HUES48 (cell line): Measurements from ENCODE around the gene CTNND2.
A peak's percentile ranks its signal among the peaks of the same experiment; 100 is the strongest.
"Not testable (repeated sequence)": the region's sequence is repeated elsewhere in the genome, so short reads cannot be mapped to it uniquely, and the experiment has no call there.

ENCODE experiments used
- H3K27ac ChIP-seq: one replicate; pipeline ENCODE4 v1.7.0; 2013; ENCODE audit warnings: low read depth, low read length, inconsistent platforms
- H3K27me3 ChIP-seq: 2 replicates; pipeline ENCODE4 v1.6.1; 2013; ENCODE audit warnings: mild to moderate bottlenecking, low read length; ENCODE audit not compliant: control insufficient read depth, insufficient read depth
- H3K36me3 ChIP-seq: 2 replicates; pipeline ENCODE4 v1.6.1; 2013; ENCODE audit warnings: low read length; ENCODE audit not compliant: control insufficient read depth, insufficient read depth
- H3K4me1 ChIP-seq: 2 replicates; pipeline ENCODE4 v1.6.1; 2013; ENCODE audit warnings: mild to moderate bottlenecking, low read length; ENCODE audit not compliant: control insufficient read depth, insufficient read depth
- H3K4me3 ChIP-seq: 2 replicates; pipeline ENCODE4 v1.5.1; 2013; ENCODE audit warnings: mild to moderate bottlenecking, low read depth, low read length
- H3K9ac ChIP-seq: 2 replicates; pipeline ENCODE4 v1.6.1; 2013; ENCODE audit warnings: mild to moderate bottlenecking, low read depth, low read length, moderate library complexity
- H3K9me3 ChIP-seq: 2 replicates; pipeline ENCODE4 v1.6.1; 2013; ENCODE audit warnings: low read length; ENCODE audit not compliant: control insufficient read depth, insufficient read depth

Gene CTNND2

GRCh38 chr5:11104210-11104609, 800.0 kb downstream of the CTNND2 start:
- Histone ChIP-seq H3K4me1 (peaks cover 7% of the 10 kb centered on the region; the same call in 1 of the 2 replicates), H3K36me3 (no peaks in the 10 kb centered on the region), H3K9ac (no peak overlapping the region), H3K27me3 (no peaks in the 10 kb centered on the region), H3K4me3 (no peak overlapping the region), H3K27ac (no peak overlapping the region), H3K9me3 (no peaks in the 10 kb centered on the region)

GRCh38 chr5:11084111-11084510, 820.1 kb downstream of the CTNND2 start:
- Histone ChIP-seq H3K27ac (no peak overlapping the region), H3K4me3 (no peak overlapping the region), H3K9ac (no peak overlapping the region), H3K27me3 (no peaks in the 10 kb centered on the region), H3K36me3 (no peaks in the 10 kb centered on the region), H3K9me3 (0 out of 2 replicates have a peak, but pooled peaks cover 8% of the 10 kb centered on the region), H3K4me1 (no peaks in the 10 kb centered on the region)

GRCh38 chr5:11082404-11082945, 821.8 kb downstream of the CTNND2 start:
- Histone ChIP-seq H3K9ac (no peak overlapping the region), H3K4me1 (no peaks in the 10 kb centered on the region), H3K36me3 (no peaks in the 10 kb centered on the region), H3K27ac (no peak overlapping the region), H3K9me3 (0 out of 2 replicates have a peak, but pooled peaks cover 3% of the 10 kb centered on the region), H3K4me3 (no peak overlapping the region), H3K27me3 (no peaks in the 10 kb centered on the region)

- no peaks in the 10 kb centered on the region for H3K4me1 ChIP-seq
- no peak overlapping the region for H3K27ac ChIP-seq
- H3K27me3 ChIP-seq, result no peaks in the 10 kb centered on the region
- no peaks in the 10 kb centered on the region for H3K36me3 ChIP-seq
- H3K9me3 ChIP-seq, result no peaks in the 10 kb centered on the region
- H3K4me3 ChIP-seq, result no peak overlapping the region
- no peak overlapping the region for H3K9ac ChIP-seq
These were observed 827.2 kb downstream of the CTNND2 start for GRCh38 chr5:11076945-11077613.

- H3K27me3 ChIP-seq, result no peaks in the 10 kb centered on the region
- H3K36me3 ChIP-seq, result no peaks in the 10 kb centered on the region
- no peak overlapping the region for H3K9ac ChIP-seq
- H3K4me1 ChIP-seq, result no peaks in the 10 kb centered on the region
- no peaks in the 10 kb centered on the region for H3K9me3 ChIP-seq
- H3K27ac ChIP-seq, result no peak overlapping the region
- H3K4me3 ChIP-seq, result no peak overlapping the region
These were observed 829.0 kb downstream of the CTNND2 start for GRCh38 chr5:11075035-11075805.

- Histone ChIP-seq H3K4me1 (peaks cover 6% of the 10 kb centered on the region; the same call in 1 of the 2 replicates), H3K36me3 (no peaks in the 10 kb centered on the region), H3K27me3 (no peaks in the 10 kb centered on the region), H3K9me3 (no peaks in the 10 kb centered on the region), H3K9ac (no peak overlapping the region), H3K27ac (no peak overlapping the region), H3K4me3 (no peak overlapping the region)
These were observed 831.7 kb downstream of the CTNND2 start for GRCh38 chr5:11072568-11072967.

- H3K27ac ChIP-seq, result no peak overlapping the region
- H3K36me3 ChIP-seq, result no peaks in the 10 kb centered on the region
- no peaks in the 10 kb centered on the region for H3K27me3 ChIP-seq
- peaks cover 6% of the 10 kb centered on the region; the same call in 1 of the 2 replicates for H3K4me1 ChIP-seq
- H3K9ac ChIP-seq, result no peak overlapping the region
- no peak overlapping the region for H3K4me3 ChIP-seq
- H3K9me3 ChIP-seq, result no peaks in the 10 kb centered on the region
These were observed 832.2 kb downstream of the CTNND2 start for GRCh38 chr5:11072076-11072475.

- Histone ChIP-seq H3K4me1 (peaks cover 20% of the 10 kb centered on the region), H3K36me3 (no peaks in the 10 kb centered on the region), H3K9me3 (no peaks in the 10 kb centered on the region), H3K4me3 (no peak overlapping the region), H3K9ac (no peak overlapping the region), H3K27ac (no peak overlapping the region), H3K27me3 (no peaks in the 10 kb centered on the region)
These were observed 835.2 kb downstream of the CTNND2 start for GRCh38 chr5:11069041-11069440.

GRCh38 chr5:11065723-11066122, 838.5 kb downstream of the CTNND2 start:
- not testable (repeated sequence) for H3K27me3 ChIP-seq, H3K9me3 ChIP-seq, H3K36me3 ChIP-seq, H3K4me3 ChIP-seq, H3K9ac ChIP-seq
- peak overlapping the region; percentile 74 for H3K27ac ChIP-seq
- H3K4me1 ChIP-seq, result peaks cover 20% of the 10 kb centered on the region

- no peaks in the 10 kb centered on the region for H3K27me3 ChIP-seq
- no peaks in the 10 kb centered on the region for H3K9me3 ChIP-seq
- H3K27ac ChIP-seq, result peak overlapping the region; percentile 74
- no peaks in the 10 kb centered on the region for H3K36me3 ChIP-seq
- H3K4me1 ChIP-seq, result peaks cover 20% of the 10 kb centered on the region
- H3K4me3 ChIP-seq, result no peak overlapping the region
- H3K9ac ChIP-seq, result no peak overlapping the region
These were observed 839.3 kb downstream of the CTNND2 start for GRCh38 chr5:11064763-11065450.
